ENCODE results near the gene FBXO2.

FBXO2 gene

GRCh38 chr1:11602424-11602823 is 51.8 kb downstream of the FBXO2 start:
- TF ChIP-seq FOXP2 (optimal IDR thresholded peaks at IDR 0.05; ENCODE audit: borderline replicate concordance, extremely low read depth, extremely low read length, insufficient read depth) (no peak), SIN3A (IDR thresholded peaks at IDR 0.05; ENCODE audit: borderline replicate concordance, insufficient read depth, low read length) (no peak), TAF1 (IDR thresholded peaks at IDR 0.05; ENCODE audit: borderline replicate concordance, insufficient read depth, low read length) (no peak), POLR2AphosphoS5 (IDR thresholded peaks at IDR 0.05; ENCODE audit: low read depth, low read length) (no peak), REST (IDR thresholded peaks at IDR 0.05; ENCODE audit: insufficient read depth in 1 of 2, low read depth in 2 of 2, low read length in 2 of 2) (no peak)

DNA sequence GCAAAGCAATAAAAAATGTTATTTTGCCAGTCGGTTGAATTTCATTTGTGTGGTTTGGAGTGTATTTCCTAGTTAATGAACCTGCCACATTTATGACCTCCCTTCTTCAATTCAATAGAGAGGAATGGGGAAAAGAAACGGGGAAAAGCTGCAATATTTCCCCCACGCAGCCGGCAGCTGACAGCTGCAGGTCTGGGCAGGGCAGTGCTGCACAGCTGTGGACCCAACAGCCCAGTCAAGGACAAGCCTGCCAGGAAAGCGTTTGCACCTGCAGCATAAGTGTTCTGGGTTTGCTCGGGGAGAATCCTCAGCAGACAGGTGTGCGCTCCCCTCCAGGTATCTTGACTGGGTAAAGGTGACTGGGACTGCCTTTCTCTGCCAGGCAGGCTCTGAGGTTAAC is 53.4 kb downstream of the FBXO2 start:
- no peak for TF ChIP-seq TAF1 (IDR thresholded peaks at IDR 0.05; ENCODE audit: borderline replicate concordance, insufficient read depth, low read length)
- TF ChIP-seq REST (IDR thresholded peaks at IDR 0.05; ENCODE audit: insufficient read depth in 1 of 2, low read depth in 2 of 2, low read length in 2 of 2) = no peak
- no peak for TF ChIP-seq SIN3A (IDR thresholded peaks at IDR 0.05; ENCODE audit: borderline replicate concordance, insufficient read depth, low read length)
- no peak for TF ChIP-seq POLR2AphosphoS5 (IDR thresholded peaks at IDR 0.05; ENCODE audit: low read depth, low read length)
- no peak for TF ChIP-seq FOXP2 (optimal IDR thresholded peaks at IDR 0.05; ENCODE audit: borderline replicate concordance, extremely low read depth, extremely low read length, insufficient read depth)

DNA sequence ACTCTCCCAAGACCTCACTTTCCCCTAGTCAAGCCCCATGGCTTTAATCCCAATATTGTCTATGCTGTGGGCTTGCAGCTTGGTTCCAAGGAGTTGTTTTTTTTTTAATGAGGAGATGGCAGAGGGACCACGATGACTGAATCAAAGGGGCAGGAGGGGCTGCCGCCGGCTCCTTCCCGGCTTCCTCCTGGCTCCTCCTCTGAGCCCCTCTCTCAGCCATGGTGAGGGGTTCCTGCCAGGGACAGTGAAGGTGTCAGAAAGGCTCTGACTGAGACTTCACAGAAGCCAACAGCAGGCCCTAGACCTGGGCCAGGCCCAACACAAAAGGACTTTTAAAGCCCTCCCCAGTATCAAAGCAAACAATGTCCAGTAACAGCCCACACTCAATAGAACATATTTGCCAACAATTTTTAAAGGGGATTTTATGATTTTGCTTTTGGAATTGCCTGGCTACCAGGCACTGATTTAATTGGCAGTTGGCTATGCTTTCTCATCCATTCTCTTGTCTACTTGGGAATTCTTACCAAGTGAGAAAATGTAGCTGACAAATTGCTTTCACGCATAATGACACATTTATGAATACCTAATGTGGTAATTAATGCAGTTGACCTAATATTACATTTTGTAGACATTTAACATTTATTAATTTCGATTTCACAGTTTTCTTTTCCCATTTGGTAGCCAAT is 54.2 kb downstream of the FBXO2 start:
- no peak for TF ChIP-seq SIN3A (IDR thresholded peaks at IDR 0.05; ENCODE audit: borderline replicate concordance, insufficient read depth, low read length)
- no peak for TF ChIP-seq POLR2AphosphoS5 (IDR thresholded peaks at IDR 0.05; ENCODE audit: low read depth, low read length)
- no peak for TF ChIP-seq REST (IDR thresholded peaks at IDR 0.05; ENCODE audit: insufficient read depth in 1 of 2, low read depth in 2 of 2, low read length in 2 of 2)
- TF ChIP-seq FOXP2 (optimal IDR thresholded peaks at IDR 0.05; ENCODE audit: borderline replicate concordance, extremely low read depth, extremely low read length, insufficient read depth) = no peak
- no peak for TF ChIP-seq TAF1 (IDR thresholded peaks at IDR 0.05; ENCODE audit: borderline replicate concordance, insufficient read depth, low read length)

DNA sequence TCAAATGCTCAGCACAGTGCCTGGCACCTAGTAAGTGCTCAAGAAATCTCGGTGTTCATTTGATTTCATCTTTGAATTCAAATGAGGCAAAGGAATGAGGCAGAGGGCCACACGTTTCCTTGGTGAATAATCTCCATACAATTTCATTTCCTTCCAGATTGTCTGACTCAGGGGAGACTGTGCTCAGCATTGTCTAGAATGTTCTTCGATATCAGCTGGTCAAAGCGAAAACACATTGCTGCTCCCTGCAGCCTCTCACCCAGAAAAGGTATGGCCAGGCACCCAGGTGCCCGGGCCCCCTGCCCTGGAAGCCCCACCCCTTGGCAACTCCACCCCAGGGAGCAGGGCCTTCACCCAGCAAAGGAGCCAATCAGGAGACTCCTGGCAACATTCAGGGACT is 55.8 kb downstream of the FBXO2 start:
- TF ChIP-seq FOXP2 (optimal IDR thresholded peaks at IDR 0.05; ENCODE audit: borderline replicate concordance, extremely low read depth, extremely low read length, insufficient read depth) (no peak), TAF1 (IDR thresholded peaks at IDR 0.05; ENCODE audit: borderline replicate concordance, insufficient read depth, low read length) (no peak), SIN3A (IDR thresholded peaks at IDR 0.05; ENCODE audit: borderline replicate concordance, insufficient read depth, low read length) (no peak), REST (IDR thresholded peaks at IDR 0.05; ENCODE audit: insufficient read depth in 1 of 2, low read depth in 2 of 2, low read length in 2 of 2) (no peak), POLR2AphosphoS5 (IDR thresholded peaks at IDR 0.05; ENCODE audit: low read depth, low read length) (no peak)
